H1 (cell line): ENCODE data around the gene FRMD5.

Experiments used
- EZH2 ChIP-seq: fragments of 200-600 bp; sonication (generic); IDR thresholded peaks from 2 replicates; pipeline ENCODE4 v1.7.1; 2012; ENCODE audit warnings: low read depth, mild to moderate bottlenecking, moderate library complexity, low read length, inconsistent platforms; ENCODE audit not compliant: severe bottlenecking
- MAFK ChIP-seq: IDR thresholded peaks from 2 replicates; pipeline ENCODE4 v1.6.1; 2012; ENCODE audit warnings: low read depth, mild to moderate bottlenecking, improper control_type of control experiment, low read length
- POLR2A ChIP-seq, 2 experiments: IDR thresholded peaks; 1 replicate in 1 of 2; 2 replicates in 1 of 2; pipeline ENCODE4 v1.6.1; 2011; ENCODE audit warnings: low read depth in 2 of 2, low read length in 2 of 2, mild to moderate bottlenecking in 2 of 2; ENCODE audit errors: control extremely low read depth in 1 of 2
- TF ChIP-seq, protein P1 (sequence below), 3 experiments: IDR thresholded peaks; 1 replicate in 2 of 3; 2 replicates in 1 of 3; pipeline versions ENCODE4 v1.5.1 to v1.6.1; 2011; ENCODE audit warnings: low read length in 3 of 3, mild to moderate bottlenecking in 3 of 3, inconsistent platforms in 2 of 3, low read depth in 1 of 3, moderate library complexity in 1 of 3; ENCODE audit not compliant: insufficient read depth in 1 of 3; ENCODE audit errors: control extremely low read depth in 1 of 3

- TF ChIP-seq, protein P1, sequence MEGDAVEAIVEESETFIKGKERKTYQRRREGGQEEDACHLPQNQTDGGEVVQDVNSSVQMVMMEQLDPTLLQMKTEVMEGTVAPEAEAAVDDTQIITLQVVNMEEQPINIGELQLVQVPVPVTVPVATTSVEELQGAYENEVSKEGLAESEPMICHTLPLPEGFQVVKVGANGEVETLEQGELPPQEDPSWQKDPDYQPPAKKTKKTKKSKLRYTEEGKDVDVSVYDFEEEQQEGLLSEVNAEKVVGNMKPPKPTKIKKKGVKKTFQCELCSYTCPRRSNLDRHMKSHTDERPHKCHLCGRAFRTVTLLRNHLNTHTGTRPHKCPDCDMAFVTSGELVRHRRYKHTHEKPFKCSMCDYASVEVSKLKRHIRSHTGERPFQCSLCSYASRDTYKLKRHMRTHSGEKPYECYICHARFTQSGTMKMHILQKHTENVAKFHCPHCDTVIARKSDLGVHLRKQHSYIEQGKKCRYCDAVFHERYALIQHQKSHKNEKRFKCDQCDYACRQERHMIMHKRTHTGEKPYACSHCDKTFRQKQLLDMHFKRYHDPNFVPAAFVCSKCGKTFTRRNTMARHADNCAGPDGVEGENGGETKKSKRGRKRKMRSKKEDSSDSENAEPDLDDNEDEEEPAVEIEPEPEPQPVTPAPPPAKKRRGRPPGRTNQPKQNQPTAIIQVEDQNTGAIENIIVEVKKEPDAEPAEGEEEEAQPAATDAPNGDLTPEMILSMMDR (IDR thresholded peaks at IDR 0.05; ENCODE audit: control extremely low read depth in 1 of 3, insufficient read depth in 1 of 3, low read depth in 1 of 3, low read length in 3 of 3): no peak
- TF ChIP-seq POLR2A (IDR thresholded peaks at IDR 0.05; ENCODE audit: control extremely low read depth in 1 of 2, low read depth in 2 of 2, low read length in 2 of 2) (no peak), MAFK (no peak), EZH2 (no peak)
Measured at GRCh38 chr15:43920815-43921214, 274.3 kb downstream of the FRMD5 start.
